ENCODE data around the gene ZNF217.
"Not testable (repeated sequence)": the region's sequence is repeated elsewhere in the genome, so short reads cannot be mapped to it uniquely, and the experiment has no call there.

- TF ChIP-seq POLR2A, CTCF (IDR thresholded peaks at IDR 0.05): not testable (repeated sequence)
Observed at GRCh38 chr20:53552572-53552893, 41.1 kb downstream of the ZNF217 start.

Data from thyroid gland (tissue), 4 donors.